ENCODE results near the gene NOL7.

Gene NOL7

GRCh38 chr6:13614926-13615791, at the start of gene NOL7:
NOL7 (plus strand) TSS chr6:13615335; CDS start chr6:13615359, 24 bp downstream.
- peak; percentile 99 for DNase-seq

DNA sequence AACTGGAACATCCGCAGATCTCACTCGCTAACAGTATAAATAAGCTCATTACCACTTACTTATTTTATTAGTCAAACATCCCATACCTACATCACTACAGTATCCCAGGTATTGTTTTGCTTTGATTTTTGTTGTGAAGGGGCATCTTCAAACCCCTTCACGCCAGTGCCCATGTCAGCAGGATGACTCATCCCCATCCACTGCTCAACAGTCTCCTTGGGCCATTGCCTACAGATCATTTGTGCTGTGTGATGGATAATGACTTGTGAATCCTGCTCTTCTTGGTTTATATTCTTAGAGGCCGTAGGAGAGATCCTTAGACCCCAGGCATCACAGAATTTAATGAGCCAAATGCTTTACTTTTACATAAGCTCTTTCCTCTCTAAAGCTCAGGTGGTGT, 49.2 kb upstream of the NOL7 start:
- no peak for DNase-seq

GRCh38 chr6:13566500-13566899, 48.6 kb upstream of the NOL7 start:
- no peak for DNase-seq

DNA sequence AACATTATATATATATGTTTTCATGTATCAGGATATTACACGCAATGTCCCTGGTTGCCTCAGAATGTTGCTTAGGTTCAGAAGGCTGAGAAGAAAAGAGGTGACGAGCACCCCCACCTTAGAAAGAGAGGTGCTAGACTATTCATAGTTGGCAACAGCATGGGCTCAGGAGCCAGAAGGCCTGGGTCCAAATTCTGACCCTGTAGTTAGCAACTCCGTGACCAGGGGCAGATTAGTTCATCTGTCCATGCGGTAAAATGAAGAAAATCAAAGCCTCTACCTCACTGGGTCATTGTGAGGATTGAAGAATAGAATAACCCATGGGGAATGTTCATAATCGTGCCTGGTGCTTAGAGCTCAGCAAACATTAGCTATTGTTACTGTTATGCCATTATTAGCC, 46.2 kb upstream of the NOL7 start:
- no peak for DNase-seq

DNA sequence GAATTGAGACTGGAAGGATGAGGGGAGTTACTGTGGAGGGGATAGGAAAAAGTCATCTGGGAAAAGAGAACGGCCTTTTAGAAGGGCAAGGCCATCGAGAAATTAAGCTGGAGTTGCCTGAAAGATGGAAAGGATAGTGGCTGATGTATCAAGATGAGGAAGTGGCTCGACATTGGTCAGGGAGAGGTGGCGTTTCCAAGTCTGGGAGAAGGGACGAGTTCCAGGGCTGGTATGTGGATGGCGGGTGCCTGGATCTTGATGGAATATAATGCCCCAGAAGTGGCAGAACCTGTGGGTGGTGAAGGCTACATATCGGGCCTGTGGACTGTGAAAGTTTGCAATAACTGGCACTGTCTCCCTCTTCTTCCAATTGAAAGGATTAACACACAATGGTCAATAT, 42.9 kb upstream of the NOL7 start:
- no peak for DNase-seq

- no peak for DNase-seq
These were observed 42.0 kb upstream of the NOL7 start for GRCh38 chr6:13572951-13573654.

- peak; percentile 71 for DNase-seq
These were observed 41.4 kb upstream of the NOL7 start for GRCh38 chr6:13573669-13574110.

GRCh38 chr6:13574149-13574570, 41.0 kb upstream of the NOL7 start:
- DNase-seq: peak; percentile 98

GRCh38 chr6:13574571-13575376, 40.4 kb upstream of the NOL7 start, which contains the start of gene SIRT5:
SIRT5 (plus strand) TSS chr6:13574601; CDS start chr6:13584111, 9,510 bp downstream.
- DNase-seq: peak; percentile 97

- DNase-seq: no peak
These were observed 39.8 kb upstream of the NOL7 start for GRCh38 chr6:13575377-13575775.

DNA sequence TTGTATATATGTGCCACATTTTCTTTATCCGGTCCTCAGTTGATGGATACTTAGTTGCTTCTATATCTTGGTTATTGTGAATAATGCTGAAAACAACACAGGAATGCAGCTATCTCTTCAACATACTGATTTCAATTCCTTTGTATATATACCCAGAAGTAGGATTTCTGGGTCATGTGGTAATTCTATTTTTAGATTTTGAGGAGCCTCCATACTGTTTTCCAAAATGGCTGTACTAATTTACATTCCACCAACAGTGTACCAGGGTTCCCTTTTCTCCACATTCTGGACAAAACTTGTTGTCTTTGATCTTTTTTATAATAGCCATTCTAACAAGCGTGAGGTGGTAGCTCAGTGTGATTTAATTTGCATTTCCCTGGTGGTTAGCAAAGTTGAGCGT, 39.1 kb upstream of the NOL7 start:
- no peak for DNase-seq

GRCh38 chr6:13577926-13578325, 37.2 kb upstream of the NOL7 start:
- DNase-seq: no peak

- DNase-seq: no peak
These were observed 35.2 kb upstream of the NOL7 start for GRCh38 chr6:13579911-13580310.

DNA sequence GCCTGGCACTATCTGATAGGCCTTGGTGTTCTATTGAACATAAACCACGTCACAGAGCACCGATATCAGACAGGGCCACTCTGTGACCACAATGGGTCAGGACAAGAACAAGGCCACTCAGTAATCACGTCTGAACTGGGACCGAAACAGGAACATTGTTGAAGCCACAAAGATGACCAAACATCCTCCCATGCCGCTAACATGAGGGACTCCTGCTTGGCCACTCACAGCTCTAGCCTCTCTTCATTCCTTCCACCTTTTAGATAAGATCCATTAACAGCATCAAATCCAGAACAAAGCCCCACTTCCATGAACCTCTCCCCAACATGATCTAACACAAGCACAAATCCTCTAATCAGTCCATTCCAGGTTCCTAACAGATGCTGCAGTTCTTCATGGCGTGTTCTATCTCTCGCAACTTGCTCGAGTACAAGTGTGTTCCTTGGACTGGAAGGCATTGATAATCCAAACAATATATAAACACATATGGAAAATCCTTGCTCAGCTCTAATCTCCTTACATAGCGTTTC, 33.4 kb upstream of the NOL7 start:
- DNase-seq: no peak

DNA sequence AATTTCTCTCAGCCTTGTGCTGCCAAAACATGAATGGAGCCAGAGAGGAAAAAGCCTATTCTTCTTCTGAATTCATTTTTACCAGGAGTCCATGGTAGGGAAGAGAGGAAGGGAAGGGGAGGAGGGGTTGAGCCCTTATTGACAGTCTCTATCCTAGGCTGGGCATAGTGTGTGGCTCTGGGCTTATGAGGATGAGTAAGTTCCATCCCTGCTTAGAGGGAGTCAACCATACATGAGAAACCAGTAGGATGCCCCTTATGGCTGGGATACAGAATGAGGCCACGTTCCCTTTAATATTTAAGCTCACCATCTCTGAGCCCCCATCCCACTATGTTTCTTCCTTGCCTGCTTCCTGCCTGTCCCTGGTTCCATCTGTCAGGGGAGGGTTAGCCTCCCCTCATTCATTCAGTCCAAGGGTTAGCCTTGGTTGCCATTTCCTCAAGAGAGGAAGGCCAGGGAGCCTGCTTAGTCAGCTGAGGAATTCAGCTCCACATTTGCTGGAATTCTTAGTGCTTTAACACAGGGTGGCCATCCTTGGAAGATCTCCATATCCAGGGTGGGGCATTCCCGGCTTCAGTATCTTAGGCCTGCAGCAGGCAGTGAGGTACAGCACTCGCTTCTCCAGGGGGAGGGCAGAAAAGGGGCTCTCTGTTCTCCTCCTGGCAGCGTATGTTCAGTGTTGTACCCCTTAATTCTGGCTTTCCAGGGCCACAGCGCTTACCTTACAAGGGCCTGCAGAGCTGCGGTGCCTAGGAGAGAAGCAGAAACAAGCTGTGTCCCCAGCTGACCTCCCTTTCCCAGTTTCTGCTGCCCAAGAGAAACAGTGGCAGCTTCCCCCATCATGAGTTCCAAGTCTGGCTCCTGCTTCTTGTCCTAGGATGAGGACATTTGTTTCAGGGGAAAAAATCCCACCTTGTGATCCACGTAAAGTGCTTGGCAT, 28.3 kb upstream of the NOL7 start:
- DNase-seq: no peak

DNA sequence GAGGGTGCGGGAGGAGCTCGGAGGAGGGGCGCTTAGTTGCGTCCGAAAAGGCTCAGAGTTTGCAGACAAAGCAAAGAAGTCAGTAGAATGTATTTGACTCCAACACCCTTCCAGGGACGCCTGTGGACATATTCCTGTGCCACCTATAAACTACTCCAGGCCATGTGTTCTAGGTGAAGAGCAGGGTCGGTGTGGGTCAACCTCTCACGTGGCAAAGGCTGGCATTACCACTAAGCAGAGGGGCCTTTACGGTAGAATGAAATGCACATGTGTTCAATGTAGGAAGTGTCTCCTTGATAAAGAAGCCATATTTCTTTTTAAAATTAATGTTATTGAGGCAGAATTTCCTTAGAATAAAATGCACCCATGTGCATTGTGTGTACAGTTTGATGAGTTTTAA, 25.3 kb upstream of the NOL7 start:
- no peak for DNase-seq

DNA sequence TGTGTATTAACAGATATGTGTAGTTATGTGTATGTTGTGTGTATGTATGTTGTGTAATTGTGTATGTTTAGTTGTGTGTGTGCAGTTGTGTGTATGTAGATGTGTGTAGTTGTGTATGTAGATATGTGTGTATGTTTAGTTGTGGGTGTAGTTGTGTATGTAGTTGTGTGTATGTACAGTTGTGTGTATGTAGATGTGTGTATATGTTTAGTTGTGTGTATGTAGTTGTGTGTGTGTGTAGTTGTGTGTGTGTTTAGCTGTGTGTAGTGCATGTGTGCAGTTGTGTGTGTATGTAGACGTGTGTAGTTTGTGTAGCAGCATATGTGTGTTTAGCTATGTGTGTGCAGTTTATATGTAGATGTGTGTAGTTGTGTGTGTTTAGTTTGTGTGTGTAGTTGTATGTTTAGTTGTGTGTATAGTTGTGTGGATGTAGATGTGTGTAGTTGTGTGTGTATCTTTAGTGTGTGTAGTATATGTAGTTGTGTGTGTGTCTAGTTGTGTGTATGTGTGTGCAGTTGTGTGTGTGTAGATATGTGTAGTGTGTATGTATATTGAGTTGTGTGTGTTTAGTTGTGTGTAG, 24.5 kb upstream of the NOL7 start:
- DNase-seq: no peak

DNA sequence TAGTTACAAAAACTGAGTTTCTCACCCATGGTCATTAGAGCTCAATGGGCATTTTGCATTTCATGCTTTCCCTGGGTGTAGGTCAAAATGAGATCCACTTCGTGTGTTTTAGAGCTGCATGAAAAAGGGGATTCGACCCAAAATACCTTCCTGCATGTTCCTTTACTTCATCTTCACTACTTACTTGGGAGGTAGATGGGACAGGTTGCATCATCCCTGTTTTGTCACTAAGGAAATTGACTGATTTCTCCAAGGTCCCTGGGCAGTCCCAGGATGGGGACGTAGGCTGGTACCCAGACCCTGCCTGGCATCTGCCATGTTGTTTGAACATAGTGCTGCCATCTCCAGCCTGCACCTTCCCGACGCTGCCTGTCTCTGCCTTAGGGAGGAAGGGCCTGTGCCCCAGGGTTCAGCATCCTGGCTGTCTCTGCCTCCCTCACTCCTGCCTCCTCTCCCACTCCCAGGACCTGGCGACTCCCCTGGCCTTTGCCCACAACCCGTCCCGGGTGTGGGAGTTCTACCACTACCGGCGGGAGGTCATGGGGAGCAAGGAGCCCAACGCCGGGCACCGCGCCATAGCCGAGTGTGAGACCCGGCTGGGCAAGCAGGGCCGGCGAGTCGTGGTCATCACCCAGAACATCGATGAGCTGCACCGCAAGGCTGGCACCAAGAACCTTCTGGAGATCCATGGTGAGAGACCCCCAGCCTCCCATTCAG, 23.8 kb upstream of the NOL7 start:
- no peak for DNase-seq

- no peak for DNase-seq
These were observed 22.0 kb upstream of the NOL7 start for GRCh38 chr6:13593103-13593502.

DNA sequence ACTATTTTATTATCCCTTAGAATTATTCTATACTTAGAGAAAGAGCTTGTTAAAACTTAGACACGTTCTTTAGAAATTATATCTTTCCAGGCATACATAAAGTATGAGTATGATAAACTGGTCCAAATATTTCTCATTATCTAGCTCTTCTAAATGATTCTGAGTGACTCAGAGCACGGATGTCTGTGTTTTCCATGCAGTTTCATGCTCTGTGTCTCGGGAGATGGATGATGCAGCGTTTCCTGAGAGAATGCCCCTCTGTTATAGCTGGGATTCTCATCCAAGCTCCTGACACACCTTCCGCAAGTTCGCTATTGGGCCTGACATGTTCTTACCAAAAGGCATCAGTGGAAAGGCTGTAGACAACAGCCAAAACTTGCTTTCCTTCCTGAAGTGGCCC, 21.4 kb upstream of the NOL7 start:
- DNase-seq: no peak

DNA sequence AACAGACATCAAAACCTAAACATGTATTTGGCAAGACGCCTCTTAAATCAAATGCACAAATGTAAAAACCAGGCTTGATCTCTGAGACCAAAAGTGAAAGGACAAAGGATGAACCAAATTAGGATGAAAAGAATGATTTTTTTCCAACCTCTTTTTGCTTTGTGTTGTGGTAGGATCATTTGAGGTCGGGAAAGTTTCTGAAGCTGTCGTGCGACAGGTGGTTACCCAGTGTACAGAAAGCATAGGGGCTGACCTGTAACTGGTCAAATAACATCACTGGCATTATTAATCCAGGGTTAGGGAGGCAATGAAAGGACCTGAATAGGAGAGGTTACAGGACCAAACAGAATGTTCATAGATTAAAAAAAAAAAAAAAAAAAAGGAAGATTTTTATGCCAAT, 18.1 kb upstream of the NOL7 start:
- no peak for DNase-seq
